Measurements from ENCODE around the gene PDCD2L. TPM values are rescaled to one million over a fixed set of nuclear protein-coding genes. Genes with fewer than 3 reads are reported as not detected.
"Not testable (repeated sequence)": the region's sequence is repeated elsewhere in the genome, so short reads cannot be mapped to it uniquely, and the experiment has no call there.

PDCD2L gene
- total and polyA plus RNA-seq, 9 of the 15 experiments (the other 6 are each of a cell fraction or from before 2014, with no cell fraction given): 12.1 to 68.5 (median 56.3) TPM

DNA sequence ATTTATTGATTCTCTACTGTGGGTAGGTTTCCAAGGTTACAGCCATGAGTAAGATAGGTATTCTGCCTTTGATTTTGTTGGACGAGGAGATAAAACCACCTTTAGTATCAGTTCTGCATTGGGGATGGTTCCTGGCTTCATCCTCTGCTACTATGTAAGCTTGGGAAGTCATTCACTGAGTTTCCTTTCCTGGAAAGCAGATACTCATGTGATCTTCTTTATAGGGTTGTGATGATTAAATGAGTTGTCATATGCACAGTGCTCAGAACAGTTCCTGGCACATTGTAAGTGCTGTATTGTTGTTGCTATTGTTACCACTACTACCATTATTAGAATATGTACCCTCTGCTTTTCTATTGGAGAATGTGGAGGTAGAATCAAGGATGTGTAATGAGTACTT is 64.2 kb downstream of the PDCD2L start (continued):
- TF ChIP-seq SETDB1 (IDR thresholded peaks at IDR 0.05; ENCODE audit: low read length) (no peak), ZNF561 (CRISPR knock-in tag; conservative IDR thresholded peaks at IDR 0.05) (no peak), ZFX (CRISPR knock-in tag; IDR thresholded peaks at IDR 0.05) (no peak)
- TF ChIP-seq, protein P1, sequence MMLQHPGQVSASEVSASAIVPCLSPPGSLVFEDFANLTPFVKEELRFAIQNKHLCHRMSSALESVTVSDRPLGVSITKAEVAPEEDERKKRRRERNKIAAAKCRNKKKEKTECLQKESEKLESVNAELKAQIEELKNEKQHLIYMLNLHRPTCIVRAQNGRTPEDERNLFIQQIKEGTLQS (IDR thresholded peaks at IDR 0.05): no peak
- TF ChIP-seq, protein P1 (CRISPR knock-in tag; conservative IDR thresholded peaks at IDR 0.05): no peak
- TF ChIP-seq, protein P2, sequence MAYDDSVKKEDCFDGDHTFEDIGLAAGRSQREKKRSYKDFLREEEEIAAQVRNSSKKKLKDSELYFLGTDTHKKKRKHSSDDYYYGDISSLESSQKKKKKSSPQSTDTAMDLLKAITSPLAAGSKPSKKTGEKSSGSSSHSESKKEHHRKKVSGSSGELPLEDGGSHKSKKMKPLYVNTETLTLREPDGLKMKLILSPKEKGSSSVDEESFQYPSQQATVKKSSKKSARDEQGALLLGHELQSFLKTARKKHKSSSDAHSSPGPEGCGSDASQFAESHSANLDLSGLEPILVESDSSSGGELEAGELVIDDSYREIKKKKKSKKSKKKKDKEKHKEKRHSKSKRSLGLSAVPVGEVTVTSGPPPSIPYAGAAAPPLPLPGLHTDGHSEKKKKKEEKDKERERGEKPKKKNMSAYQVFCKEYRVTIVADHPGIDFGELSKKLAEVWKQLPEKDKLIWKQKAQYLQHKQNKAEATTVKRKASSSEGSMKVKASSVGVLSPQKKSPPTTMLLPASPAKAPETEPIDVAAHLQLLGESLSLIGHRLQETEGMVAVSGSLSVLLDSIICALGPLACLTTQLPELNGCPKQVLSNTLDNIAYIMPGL (CRISPR knock-in tag; IDR thresholded peaks at IDR 0.05): no peak
- TF ChIP-seq, protein P3, sequence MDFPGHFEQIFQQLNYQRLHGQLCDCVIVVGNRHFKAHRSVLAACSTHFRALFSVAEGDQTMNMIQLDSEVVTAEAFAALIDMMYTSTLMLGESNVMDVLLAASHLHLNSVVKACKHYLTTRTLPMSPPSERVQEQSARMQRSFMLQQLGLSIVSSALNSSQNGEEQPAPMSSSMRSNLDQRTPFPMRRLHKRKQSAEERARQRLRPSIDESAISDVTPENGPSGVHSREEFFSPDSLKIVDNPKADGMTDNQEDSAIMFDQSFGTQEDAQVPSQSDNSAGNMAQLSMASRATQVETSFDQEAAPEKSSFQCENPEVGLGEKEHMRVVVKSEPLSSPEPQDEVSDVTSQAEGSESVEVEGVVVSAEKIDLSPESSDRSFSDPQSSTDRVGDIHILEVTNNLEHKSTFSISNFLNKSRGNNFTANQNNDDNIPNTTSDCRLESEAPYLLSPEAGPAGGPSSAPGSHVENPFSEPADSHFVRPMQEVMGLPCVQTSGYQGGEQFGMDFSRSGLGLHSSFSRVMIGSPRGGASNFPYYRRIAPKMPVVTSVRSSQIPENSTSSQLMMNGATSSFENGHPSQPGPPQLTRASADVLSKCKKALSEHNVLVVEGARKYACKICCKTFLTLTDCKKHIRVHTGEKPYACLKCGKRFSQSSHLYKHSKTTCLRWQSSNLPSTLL (IDR thresholded peaks at IDR 0.05): no peak
- TF ChIP-seq, protein P4, sequence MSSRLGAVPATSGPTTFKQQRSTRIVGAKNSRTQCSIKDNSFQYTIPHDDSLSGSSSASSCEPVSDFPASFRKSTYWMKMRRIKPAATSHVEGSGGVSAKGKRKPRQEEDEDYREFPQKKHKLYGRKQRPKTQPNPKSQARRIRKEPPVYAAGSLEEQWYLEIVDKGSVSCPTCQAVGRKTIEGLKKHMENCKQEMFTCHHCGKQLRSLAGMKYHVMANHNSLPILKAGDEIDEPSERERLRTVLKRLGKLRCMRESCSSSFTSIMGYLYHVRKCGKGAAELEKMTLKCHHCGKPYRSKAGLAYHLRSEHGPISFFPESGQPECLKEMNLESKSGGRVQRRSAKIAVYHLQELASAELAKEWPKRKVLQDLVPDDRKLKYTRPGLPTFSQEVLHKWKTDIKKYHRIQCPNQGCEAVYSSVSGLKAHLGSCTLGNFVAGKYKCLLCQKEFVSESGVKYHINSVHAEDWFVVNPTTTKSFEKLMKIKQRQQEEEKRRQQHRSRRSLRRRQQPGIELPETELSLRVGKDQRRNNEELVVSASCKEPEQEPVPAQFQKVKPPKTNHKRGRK (tag; IDR thresholded peaks at IDR 0.05): no peak
- TF ChIP-seq, protein P5, sequence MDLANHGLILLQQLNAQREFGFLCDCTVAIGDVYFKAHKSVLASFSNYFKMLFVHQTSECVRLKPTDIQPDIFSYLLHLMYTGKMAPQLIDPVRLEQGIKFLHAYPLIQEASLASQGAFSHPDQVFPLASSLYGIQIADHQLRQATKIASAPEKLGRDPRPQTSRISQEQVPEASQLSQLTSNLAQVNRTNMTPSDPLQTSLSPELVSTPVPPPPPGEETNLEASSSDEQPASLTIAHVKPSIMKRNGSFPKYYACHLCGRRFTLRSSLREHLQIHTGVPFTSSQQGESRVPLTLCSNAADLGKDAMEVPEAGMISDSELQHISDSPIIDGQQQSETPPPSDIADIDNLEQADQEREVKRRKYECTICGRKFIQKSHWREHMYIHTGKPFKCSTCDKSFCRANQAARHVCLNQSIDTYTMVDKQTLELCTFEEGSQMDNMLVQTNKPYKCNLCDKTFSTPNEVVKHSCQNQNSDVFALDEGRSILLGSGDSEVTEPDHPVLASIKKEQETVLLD (IDR thresholded peaks at IDR 0.05): no peak

DNA sequence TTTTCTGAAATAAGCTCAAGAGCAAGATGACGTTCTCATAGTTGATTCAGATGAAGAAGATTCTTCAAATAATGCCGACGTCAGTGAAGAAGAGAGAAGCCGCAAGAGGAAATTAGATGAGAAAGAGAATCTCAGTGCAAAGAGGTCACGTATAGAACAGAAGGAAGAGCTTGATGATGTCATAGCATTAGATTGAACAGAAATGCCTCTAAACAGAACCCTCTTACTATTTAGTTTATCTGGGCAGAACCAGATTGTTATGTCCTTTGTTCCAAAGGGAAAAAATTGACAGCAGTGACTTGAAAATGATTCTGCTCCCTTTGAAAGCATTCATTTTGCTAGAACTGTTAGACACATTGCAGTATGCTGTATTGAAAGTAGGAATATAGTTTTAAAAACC is 64.8 kb downstream of the PDCD2L start:
- POLR2A ChIA-PET; H3K4me3 ChIP-seq; H3K4me2 ChIP-seq (ENCODE audit: insufficient read depth, low read length); CTCF ChIA-PET (ENCODE audit: low intra/inter-chr PET ratio); DNase-seq (ENCODE audit: extremely low read depth in 1 of 4, low spot score in 3 of 4); intact Hi-C loops (cut with micrococcal nuclease); H3K9ac ChIP-seq (ENCODE audit: insufficient read depth in 1 of 2, low read depth in 2 of 2, low read length in 2 of 2); H3K27ac ChIP-seq (ENCODE audit: extremely low read depth, low read depth, low read length); H3K9me3 ChIP-seq (replicated peaks; ENCODE audit: control insufficient read depth, insufficient read depth, low read depth, low read length); H3K79me2 ChIP-seq (ENCODE audit: control insufficient read depth, insufficient read depth, low read length); FAIRE-seq; H4K20me1 ChIP-seq (replicated peaks; ENCODE audit: control insufficient read depth, insufficient read depth, low read length); in situ Hi-C loops (cut with MboI); ATAC-seq; BruUV-seq (replicated peaks); H2AFZ ChIP-seq (ENCODE audit: low read depth, low read length); H3K9me1 ChIP-seq (ENCODE audit: control insufficient read depth, insufficient read depth, low read length); H3K4me1 ChIP-seq (replicated peaks in 1 of 2; ENCODE audit: control insufficient read depth in 2 of 2, insufficient read depth in 2 of 2, low read length in 2 of 2); H3K27me3 ChIP-seq (ENCODE audit: control insufficient read depth in 2 of 2, insufficient read depth in 2 of 2, low read length in 2 of 2): not testable (repeated sequence)
- peaks cover 88% of the 10 kb centered on the region for H3K36me3 ChIP-seq (ENCODE audit: control insufficient read depth, insufficient read depth, low read length)
- WGBS (ENCODE audit: insufficient coverage, low coverage, missing lambda C conversion rate): 100% methylated on average over 1 of the region's 5 CpGs

Data from K562 (cell line).